Measurements from ENCODE around the gene ELP5. TPM values are rescaled to one million over a fixed set of nuclear protein-coding genes. Genes with fewer than 3 reads are reported as not detected.

The ELP5 gene
- total and polyA plus RNA-seq, 2 donors (not counting 1 experiment from before 2014, with no cell fraction given) = 48.0 to 69.9 TPM

DNA sequence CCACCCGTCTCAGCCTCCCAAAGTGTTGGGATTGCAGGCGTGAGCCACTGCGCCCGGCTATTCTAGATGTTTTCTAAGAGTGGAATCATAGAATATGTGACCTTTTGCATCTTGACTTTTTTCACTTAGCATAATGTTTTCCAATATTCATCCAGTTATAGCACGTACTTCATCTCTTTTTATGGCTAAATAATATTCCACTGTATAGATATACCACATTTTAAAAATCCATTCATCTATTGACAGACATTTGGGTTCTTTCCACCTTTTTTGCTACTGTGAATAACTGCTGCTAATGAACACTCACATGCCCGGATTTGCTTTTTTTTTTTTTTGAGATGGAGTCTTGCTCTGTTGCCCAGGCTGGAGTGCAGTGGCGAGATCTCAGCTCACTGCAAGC, 52.2 kb downstream of the ELP5 start:
- no peaks in the 10 kb centered on the region for H3K9me3 ChIP-seq (ENCODE audit: control extremely low read depth in 1 of 3, control insufficient read depth in 2 of 3, insufficient read depth in 1 of 3, low read length in 2 of 3)
- ChIA-PET CTCF (interaction anchor here (0.7 to 3.1 kb wide), 4 partner anchors 8 to 256 kb away, joined by 3 to 20 read pairs (median 3); no protein-coding TSS in a partner anchor), POLR2A (interaction anchor here (0.6 kb wide), 1 partner anchor 50 kb away, joined by 3 read pairs; no protein-coding TSS in a partner anchor)
- peaks cover 13% of the 10 kb centered on the region for H3K4me1 Mint-ChIP-seq
- H3K27ac ChIP-seq (ENCODE audit: low read length in 2 of 2) = no peak overlapping the region
- H3K9ac ChIP-seq (ENCODE audit: low read length) = no peak overlapping the region
- peak overlapping the region; percentile 14 for H3K4me3 Mint-ChIP-seq
- ATAC-seq (ENCODE audit: low read depth) = no peak
- H3K9me3 Mint-ChIP-seq (ENCODE audit: insufficient read depth) = no peaks in the 10 kb centered on the region
- peaks cover 6% of the 10 kb centered on the region for H3K27me3 Mint-ChIP-seq
- no peak overlapping the region for H3K4me2 ChIP-seq (replicated peaks; ENCODE audit: low read depth, low read length, poor library complexity, severe bottlenecking)
- WGBS (ENCODE audit: insufficient coverage) = 100% methylated on average over 1 of the region's 7 CpGs
- H3K4me1 ChIP-seq (ENCODE audit: control insufficient read depth in 2 of 2, insufficient read depth in 2 of 2, low read length in 2 of 2) = peaks cover 2 to 14% of the 10 kb centered on the region in 2 donors
- no peak for DNase-seq
- no peak overlapping the region for H3K27ac Mint-ChIP-seq
- H3K79me2 ChIP-seq (ENCODE audit: control insufficient read depth, insufficient read depth, low read length) = peaks cover 13% of the 10 kb centered on the region
- no peaks in the 10 kb centered on the region for H3K27me3 ChIP-seq (replicated peaks in 1 of 4; ENCODE audit: control extremely low read depth in 1 of 4, control insufficient read depth in 3 of 4, insufficient read depth in 4 of 4, low read length in 3 of 4)
- H3K36me3 ChIP-seq (replicated peaks in 1 of 2; ENCODE audit: control extremely low read depth in 1 of 2, control insufficient read depth in 1 of 2, extremely low read depth in 1 of 2, insufficient read depth in 2 of 2, low read length in 1 of 2) = peaks cover 0 to under 1% of the 10 kb centered on the region in 2 experiments
- intact Hi-C loops (cut with micrococcal nuclease) = no loop called here
- no peak overlapping the region for H2AFZ ChIP-seq (ENCODE audit: insufficient read depth, low read depth, low read length, poor library complexity, severe bottlenecking)
- no peak overlapping the region for H3K4me3 ChIP-seq (ENCODE audit: control extremely low read depth in 1 of 5, extremely low read depth in 1 of 5, insufficient read depth in 1 of 5, low read depth in 2 of 5, low read length in 4 of 5)
- TF ChIP-seq, protein P1, sequence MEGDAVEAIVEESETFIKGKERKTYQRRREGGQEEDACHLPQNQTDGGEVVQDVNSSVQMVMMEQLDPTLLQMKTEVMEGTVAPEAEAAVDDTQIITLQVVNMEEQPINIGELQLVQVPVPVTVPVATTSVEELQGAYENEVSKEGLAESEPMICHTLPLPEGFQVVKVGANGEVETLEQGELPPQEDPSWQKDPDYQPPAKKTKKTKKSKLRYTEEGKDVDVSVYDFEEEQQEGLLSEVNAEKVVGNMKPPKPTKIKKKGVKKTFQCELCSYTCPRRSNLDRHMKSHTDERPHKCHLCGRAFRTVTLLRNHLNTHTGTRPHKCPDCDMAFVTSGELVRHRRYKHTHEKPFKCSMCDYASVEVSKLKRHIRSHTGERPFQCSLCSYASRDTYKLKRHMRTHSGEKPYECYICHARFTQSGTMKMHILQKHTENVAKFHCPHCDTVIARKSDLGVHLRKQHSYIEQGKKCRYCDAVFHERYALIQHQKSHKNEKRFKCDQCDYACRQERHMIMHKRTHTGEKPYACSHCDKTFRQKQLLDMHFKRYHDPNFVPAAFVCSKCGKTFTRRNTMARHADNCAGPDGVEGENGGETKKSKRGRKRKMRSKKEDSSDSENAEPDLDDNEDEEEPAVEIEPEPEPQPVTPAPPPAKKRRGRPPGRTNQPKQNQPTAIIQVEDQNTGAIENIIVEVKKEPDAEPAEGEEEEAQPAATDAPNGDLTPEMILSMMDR (IDR thresholded peaks at IDR 0.05) = no peak
- no peak for TF ChIP-seq EZH2 (IDR thresholded peaks at IDR 0.05; ENCODE audit: borderline replicate concordance, insufficient read depth, low read depth, low read length, poor library complexity, severe bottlenecking)
- peaks cover 14% of the 10 kb centered on the region for H4K20me1 ChIP-seq (ENCODE audit: control insufficient read depth, insufficient read depth, low read length, poor library complexity, severe bottlenecking)

DNA sequence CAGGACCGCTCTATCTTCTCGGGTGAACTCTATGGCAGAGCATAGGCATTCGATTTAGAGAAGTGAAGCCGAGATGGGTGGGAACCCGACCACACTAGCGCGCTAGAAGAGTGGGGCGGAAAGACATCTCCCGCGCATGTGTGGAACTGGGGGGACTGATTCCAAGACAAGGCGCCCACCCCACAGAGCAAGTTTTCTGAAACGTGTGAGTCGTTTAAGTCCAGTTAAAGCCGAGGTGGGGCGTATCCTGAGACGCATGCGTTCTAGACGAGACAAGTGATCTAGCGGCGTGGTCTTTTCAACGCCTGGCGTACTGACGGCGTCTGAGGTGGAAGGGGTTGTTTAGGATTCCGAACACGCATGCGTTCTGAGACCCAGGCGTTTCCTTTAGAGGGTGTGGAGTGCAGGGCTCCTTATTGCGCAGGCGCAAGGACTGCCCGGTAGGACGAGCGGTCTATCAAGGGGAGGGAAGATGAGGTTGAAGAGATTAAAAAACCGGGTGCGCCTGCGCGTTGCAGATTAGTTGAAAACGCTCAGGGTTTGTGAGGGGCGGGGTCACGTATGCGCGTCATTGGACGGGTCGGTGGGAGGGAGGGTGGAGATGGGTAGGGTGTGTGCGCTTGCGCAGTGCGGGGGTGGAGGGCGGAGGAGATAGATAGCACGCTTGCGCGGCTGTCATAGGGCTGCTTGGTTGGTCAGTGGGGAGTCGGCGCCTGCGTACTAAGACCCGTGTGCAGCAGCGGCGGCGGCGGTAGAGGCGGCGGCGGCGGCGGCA, 55.1 kb downstream of the ELP5 start, which contains the start of gene EIF5A:
Gene EIF5A (plus strand): TSS at position 718 of the 775 bp plus-strand sequence. CDS start 2,008 bp downstream, outside the sequence.
- WGBS (ENCODE audit: insufficient coverage) = under 1% methylated on average over 64 of the region's 64 CpGs
- no peak for TF ChIP-seq EZH2 (IDR thresholded peaks at IDR 0.05; ENCODE audit: borderline replicate concordance, insufficient read depth, low read depth, low read length, poor library complexity, severe bottlenecking)
- TF ChIP-seq, protein P1 (IDR thresholded peaks at IDR 0.05) = no peak

More for the DNA sequence above, 55.1 kb downstream of the ELP5 start, which contains the start of gene EIF5A:
- Histone ChIP-seq H3K27ac (ENCODE audit: low read length in 2 of 2) (peak within 1 kb of the TSS; percentile 98 to 99), H3K4me2 (replicated peaks; ENCODE audit: low read depth, low read length, poor library complexity, severe bottlenecking) (peak within 1 kb of the TSS; percentile 93), H3K27me3 (replicated peaks in 1 of 4; ENCODE audit: control extremely low read depth in 1 of 4, control insufficient read depth in 3 of 4, insufficient read depth in 4 of 4, low read length in 3 of 4) (no peaks in the 10 kb centered on the region), H3K79me2 (ENCODE audit: control insufficient read depth, insufficient read depth, low read length) (peaks cover 40% of the 10 kb centered on the region), H3K36me3 (replicated peaks in 1 of 2; ENCODE audit: control extremely low read depth in 1 of 2, control insufficient read depth in 1 of 2, extremely low read depth in 1 of 2, insufficient read depth in 2 of 2, low read length in 1 of 2) (peaks cover 0 to 29% of the 10 kb centered on the region in 2 experiments), H3K4me3 (ENCODE audit: control extremely low read depth in 1 of 5, extremely low read depth in 1 of 5, insufficient read depth in 1 of 5, low read depth in 2 of 5, low read length in 4 of 5) (peak within 1 kb of the TSS; percentile 81 to 96 (median 94)), H3K9ac (ENCODE audit: low read length) (peak within 1 kb of the TSS; percentile 97), H3K4me1 (ENCODE audit: control insufficient read depth in 2 of 2, insufficient read depth in 2 of 2, low read length in 2 of 2) (peaks cover 17 to 40% of the 10 kb centered on the region in 2 donors), H2AFZ (ENCODE audit: insufficient read depth, low read depth, low read length, poor library complexity, severe bottlenecking) (peak within 1 kb of the TSS; percentile 89), H4K20me1 (ENCODE audit: control insufficient read depth, insufficient read depth, low read length, poor library complexity, severe bottlenecking) (peaks cover 41% of the 10 kb centered on the region), H3K9me3 (ENCODE audit: control extremely low read depth in 1 of 3, control insufficient read depth in 2 of 3, insufficient read depth in 1 of 3, low read length in 2 of 3) (no peaks in the 10 kb centered on the region)
- ChIA-PET POLR2A (no interaction called here), CTCF (interaction anchor here (0.6 to 3.1 kb wide), 2 partner anchors 11 to 191 kb away, joined by 3 to 20 read pairs; no protein-coding TSS in a partner anchor)
- intact Hi-C loops (cut with micrococcal nuclease) = loop anchor here (1.0 to 5.0 kb wide), 12 partner anchors 8 to 308 kb away; partner anchors contain the start of genes ELP5, GPS2, NEURL4 and PHF23
- ATAC-seq (ENCODE audit: low read depth) (peak; percentile 70), DNase-seq (peak; percentile 100)
- Mint-ChIP-seq H3K4me3 (peak within 1 kb of the TSS; percentile 95), H3K9me3 (ENCODE audit: insufficient read depth) (no peaks in the 10 kb centered on the region), H3K27me3 (no peaks in the 10 kb centered on the region), H3K27ac (peak within 1 kb of the TSS; percentile 99), H3K4me1 (peaks cover 39% of the 10 kb centered on the region)

Measured in B cell (primary cell).